Measurements from ENCODE around the gene ITFG2. TPM values are rescaled to one million over a fixed set of nuclear protein-coding genes. Genes with fewer than 3 reads are reported as not detected.

Gene ITFG2
- total and polyA plus RNA-seq, 2 of the 13 experiments (the other 11 are each of a cell fraction or from before 2014, with no cell fraction given): 14.8 to 15.5 TPM

DNA sequence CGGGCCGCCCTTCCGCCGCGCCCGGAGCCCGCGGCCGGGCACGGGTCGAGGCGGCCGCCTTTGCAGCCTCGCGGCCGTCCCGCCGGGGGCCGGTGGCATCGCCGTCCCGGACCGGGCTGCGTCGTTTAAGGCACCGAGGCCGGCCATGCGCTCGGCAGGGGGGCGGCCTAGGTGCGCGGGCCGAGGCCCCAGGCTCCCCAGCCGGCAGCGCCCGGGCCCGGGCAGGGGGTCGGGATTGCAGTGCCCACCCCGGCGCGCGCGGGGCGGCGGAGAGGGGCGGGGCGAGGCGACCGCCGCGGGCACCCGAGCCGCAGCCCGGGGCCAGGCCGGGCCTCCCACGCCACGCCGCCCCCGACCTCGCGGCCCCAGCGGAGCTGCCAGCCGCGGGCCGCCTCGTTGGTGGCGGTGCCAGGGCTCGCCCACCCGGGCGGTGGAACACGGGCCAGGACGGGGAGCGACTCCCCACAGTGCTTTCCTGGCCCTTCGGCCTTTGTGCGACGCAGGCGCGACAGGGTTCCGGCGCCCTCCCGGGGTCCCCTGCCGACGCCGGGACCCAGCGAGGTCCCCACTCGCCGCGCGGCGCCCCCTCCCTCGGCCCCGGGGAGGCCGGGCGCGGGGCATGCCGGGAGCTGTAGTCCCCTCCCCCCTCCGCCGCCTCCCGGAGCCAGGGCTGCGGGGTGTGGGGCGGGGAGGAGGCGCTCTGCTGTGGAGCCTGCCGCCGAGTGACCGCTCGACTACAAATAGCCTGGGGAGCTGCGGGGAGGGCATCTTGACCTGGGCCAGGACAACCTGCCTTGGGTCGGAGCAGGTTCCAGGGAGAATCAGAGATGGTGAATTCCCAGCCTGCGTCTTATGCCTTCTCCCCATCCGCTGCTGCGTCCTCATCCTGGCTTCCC is 16.9 kb upstream of the ITFG2 start (continued):
- TF ChIP-seq, protein P1, sequence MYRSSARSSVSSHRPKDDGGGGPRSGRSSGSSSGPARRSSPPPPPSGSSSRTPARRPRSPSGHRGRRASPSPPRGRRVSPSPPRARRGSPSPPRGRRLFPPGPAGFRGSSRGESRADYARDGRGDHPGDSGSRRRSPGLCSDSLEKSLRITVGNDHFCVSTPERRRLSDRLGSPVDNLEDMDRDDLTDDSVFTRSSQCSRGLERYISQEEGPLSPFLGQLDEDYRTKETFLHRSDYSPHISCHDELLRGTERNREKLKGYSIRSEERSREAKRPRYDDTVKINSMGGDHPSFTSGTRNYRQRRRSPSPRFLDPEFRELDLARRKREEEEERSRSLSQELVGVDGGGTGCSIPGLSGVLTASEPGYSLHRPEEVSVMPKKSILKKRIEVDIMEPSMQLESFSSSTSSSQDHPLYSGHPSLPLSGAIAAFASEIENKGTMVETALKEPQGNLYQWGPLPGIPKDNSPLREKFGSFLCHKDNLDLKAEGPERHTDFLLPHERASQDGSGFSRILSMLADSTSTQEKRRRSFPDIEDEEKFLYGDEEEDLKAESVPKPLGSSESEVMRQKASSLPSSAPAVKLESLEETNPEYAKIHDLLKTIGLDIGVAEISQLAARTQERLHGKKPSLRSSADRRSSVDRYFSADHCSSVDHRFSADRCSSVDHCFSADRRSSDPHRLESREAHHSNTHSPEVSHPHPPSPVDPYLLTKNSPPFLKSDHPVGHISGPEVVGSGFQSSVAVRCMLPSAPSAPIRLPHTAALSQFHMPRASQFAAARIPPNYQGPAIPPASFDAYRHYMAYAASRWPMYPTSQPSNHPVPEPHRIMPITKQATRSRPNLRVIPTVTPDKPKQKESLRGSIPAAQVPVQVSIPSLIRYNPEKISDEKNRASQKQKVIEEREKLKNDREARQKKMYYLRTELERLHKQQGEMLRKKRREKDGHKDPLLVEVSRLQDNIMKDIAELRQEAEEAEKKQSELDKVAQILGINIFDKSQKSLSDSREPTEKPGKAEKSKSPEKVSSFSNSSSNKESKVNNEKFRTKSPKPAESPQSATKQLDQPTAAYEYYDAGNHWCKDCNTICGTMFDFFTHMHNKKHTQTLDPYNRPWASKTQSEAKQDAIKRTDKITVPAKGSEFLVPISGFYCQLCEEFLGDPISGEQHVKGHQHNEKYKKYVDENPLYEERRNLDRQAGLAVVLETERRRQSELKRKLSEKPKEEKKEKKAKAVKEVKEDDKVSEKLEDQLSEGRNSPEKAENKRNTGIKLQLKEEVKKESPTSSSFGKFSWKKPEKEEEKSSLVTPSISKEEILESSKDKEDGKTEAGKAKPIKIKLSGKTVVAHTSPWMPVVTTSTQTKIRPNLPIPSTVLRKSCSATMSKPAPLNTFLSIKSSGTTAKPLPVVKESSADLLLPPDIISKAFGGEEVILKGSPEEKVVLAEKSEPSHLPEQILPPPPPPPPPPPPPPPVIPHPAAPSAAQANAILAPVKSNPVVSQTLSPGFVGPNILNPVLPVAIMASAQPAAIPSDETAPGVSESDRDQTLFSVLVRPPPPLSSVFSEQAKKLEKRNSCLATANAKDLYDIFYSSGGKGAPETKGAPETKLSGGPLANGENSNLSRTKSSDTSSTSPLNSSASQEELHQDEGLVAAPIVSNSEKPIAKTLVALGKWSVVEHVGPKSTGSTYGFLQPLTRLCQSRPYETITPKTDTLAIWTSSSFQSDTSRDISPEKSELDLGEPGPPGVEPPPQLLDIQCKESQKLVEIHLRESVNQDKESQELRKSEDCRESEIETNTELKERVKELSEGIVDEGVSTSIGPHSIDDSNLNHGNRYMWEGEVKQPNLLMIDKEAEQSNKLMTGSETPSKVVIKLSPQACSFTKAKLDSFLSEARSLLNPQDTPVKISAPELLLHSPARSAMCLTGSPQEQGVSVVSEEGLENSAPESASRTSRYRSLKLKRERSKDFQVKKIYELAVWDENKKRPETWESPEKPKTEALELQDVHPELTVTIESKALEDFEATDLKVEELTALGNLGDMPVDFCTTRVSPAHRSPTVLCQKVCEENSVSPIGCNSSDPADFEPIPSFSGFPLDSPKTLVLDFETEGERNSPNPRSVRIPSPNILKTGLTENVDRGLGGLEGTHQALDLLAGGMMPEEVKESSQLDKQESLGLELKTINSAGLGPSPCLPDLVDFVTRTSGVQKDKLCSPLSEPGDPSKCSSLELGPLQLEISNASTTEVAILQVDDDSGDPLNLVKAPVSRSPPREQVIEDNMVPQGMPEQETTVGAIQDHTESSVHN (CRISPR knock-in tag; IDR thresholded peaks at IDR 0.05): no peak
- TF ChIP-seq ZNF430 (CRISPR knock-in tag; IDR thresholded peaks at IDR 0.05) (peak; percentile 54; the same call in 1 of the 2 replicates), ATAD3A (CRISPR knock-in tag; IDR thresholded peaks at IDR 0.05) (no peak), ZNF589 (CRISPR knock-in tag; conservative IDR thresholded peaks at IDR 0.05) (no peak), SMC3 (IDR thresholded peaks at IDR 0.05; ENCODE audit: low read length) (no peak), ZNF501 (CRISPR knock-in tag; IDR thresholded peaks at IDR 0.05) (0 out of 2 replicates have a peak, but pooled peaks have one; percentile 36), ZNF777 (CRISPR knock-in tag; IDR thresholded peaks at IDR 0.05) (peak; percentile 52; the same call in 1 of the 2 replicates), ZNF605 (CRISPR knock-in tag; IDR thresholded peaks at IDR 0.05) (no peak), DPF2 (CRISPR knock-in tag; IDR thresholded peaks at IDR 0.05; ENCODE audit: borderline replicate concordance, low read depth) (no peak), ZNF557 (CRISPR knock-in tag; IDR thresholded peaks at IDR 0.05) (no peak), GPN1 (CRISPR knock-in tag; IDR thresholded peaks at IDR 0.05; ENCODE audit: borderline replicate concordance) (no peak), HNRNPK (IDR thresholded peaks at IDR 0.05; ENCODE audit: low read depth, low read length, poor library complexity, severe bottlenecking) (peak; percentile 28)
- TF ChIP-seq, protein P2, sequence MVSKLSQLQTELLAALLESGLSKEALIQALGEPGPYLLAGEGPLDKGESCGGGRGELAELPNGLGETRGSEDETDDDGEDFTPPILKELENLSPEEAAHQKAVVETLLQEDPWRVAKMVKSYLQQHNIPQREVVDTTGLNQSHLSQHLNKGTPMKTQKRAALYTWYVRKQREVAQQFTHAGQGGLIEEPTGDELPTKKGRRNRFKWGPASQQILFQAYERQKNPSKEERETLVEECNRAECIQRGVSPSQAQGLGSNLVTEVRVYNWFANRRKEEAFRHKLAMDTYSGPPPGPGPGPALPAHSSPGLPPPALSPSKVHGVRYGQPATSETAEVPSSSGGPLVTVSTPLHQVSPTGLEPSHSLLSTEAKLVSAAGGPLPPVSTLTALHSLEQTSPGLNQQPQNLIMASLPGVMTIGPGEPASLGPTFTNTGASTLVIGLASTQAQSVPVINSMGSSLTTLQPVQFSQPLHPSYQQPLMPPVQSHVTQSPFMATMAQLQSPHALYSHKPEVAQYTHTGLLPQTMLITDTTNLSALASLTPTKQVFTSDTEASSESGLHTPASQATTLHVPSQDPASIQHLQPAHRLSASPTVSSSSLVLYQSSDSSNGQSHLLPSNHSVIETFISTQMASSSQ (IDR thresholded peaks at IDR 0.05; ENCODE audit: low read depth): no peak
- TF ChIP-seq, protein P2 (CRISPR knock-in tag; IDR thresholded peaks at IDR 0.05; ENCODE audit: borderline replicate concordance): 0 out of 2 replicates have a peak, but pooled peaks have one; percentile 15
